HL-60 (cell line): Measurements from ENCODE around the gene C13orf42.

Experiments
- GABPA ChIP-seq: IDR thresholded peaks from 2 replicates; pipeline ENCODE4 v1.6.1; 2012; ENCODE audit warnings: low read depth
- POLR2AphosphoS5 ChIP-seq: IDR thresholded peaks from 2 replicates; pipeline ENCODE4 v1.6.1; 2012; ENCODE audit warnings: low read depth
- SPI1 ChIP-seq: IDR thresholded peaks from 2 replicates; pipeline ENCODE4 v1.6.1; 2012; ENCODE audit warnings: low read depth, mild to moderate bottlenecking, borderline replicate concordance
- TF ChIP-seq, protein P1 (sequence below): IDR thresholded peaks from one replicate; pipeline ENCODE4 v1.5.1; 2011; ENCODE audit warnings: low read length, control low read depth, inconsistent platforms; ENCODE audit not compliant: insufficient read depth
- TF ChIP-seq, protein P2 (sequence below): IDR thresholded peaks from 2 replicates; pipeline ENCODE4 v1.6.1; 2012; ENCODE audit warnings: low read depth; ENCODE audit not compliant: insufficient replicate concordance

DNA sequence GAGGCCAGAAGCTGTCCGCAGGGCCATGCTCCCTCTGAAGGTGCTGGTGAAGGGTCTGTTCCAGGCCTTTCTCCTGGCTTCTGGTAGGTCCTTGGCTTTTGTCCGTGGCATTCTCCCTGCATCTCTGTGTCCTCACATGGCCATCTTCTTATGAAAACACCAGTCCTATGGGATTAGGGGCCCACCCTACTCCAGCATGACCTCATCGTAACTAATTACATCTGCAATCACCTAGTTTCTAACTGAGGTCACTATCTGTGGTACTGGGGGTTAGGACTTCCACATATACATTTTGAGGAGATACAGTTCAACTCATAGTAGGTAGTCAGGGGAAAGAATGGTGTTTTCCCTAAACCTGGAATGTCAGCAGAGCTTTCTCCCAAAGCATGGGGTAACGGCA lies 3.1 kb downstream of the C13orf42 start:
- TF ChIP-seq, protein P1, sequence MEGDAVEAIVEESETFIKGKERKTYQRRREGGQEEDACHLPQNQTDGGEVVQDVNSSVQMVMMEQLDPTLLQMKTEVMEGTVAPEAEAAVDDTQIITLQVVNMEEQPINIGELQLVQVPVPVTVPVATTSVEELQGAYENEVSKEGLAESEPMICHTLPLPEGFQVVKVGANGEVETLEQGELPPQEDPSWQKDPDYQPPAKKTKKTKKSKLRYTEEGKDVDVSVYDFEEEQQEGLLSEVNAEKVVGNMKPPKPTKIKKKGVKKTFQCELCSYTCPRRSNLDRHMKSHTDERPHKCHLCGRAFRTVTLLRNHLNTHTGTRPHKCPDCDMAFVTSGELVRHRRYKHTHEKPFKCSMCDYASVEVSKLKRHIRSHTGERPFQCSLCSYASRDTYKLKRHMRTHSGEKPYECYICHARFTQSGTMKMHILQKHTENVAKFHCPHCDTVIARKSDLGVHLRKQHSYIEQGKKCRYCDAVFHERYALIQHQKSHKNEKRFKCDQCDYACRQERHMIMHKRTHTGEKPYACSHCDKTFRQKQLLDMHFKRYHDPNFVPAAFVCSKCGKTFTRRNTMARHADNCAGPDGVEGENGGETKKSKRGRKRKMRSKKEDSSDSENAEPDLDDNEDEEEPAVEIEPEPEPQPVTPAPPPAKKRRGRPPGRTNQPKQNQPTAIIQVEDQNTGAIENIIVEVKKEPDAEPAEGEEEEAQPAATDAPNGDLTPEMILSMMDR: no peak
- TF ChIP-seq POLR2AphosphoS5 (no peak), GABPA (no peak), SPI1 (no peak)
- TF ChIP-seq, protein P2, sequence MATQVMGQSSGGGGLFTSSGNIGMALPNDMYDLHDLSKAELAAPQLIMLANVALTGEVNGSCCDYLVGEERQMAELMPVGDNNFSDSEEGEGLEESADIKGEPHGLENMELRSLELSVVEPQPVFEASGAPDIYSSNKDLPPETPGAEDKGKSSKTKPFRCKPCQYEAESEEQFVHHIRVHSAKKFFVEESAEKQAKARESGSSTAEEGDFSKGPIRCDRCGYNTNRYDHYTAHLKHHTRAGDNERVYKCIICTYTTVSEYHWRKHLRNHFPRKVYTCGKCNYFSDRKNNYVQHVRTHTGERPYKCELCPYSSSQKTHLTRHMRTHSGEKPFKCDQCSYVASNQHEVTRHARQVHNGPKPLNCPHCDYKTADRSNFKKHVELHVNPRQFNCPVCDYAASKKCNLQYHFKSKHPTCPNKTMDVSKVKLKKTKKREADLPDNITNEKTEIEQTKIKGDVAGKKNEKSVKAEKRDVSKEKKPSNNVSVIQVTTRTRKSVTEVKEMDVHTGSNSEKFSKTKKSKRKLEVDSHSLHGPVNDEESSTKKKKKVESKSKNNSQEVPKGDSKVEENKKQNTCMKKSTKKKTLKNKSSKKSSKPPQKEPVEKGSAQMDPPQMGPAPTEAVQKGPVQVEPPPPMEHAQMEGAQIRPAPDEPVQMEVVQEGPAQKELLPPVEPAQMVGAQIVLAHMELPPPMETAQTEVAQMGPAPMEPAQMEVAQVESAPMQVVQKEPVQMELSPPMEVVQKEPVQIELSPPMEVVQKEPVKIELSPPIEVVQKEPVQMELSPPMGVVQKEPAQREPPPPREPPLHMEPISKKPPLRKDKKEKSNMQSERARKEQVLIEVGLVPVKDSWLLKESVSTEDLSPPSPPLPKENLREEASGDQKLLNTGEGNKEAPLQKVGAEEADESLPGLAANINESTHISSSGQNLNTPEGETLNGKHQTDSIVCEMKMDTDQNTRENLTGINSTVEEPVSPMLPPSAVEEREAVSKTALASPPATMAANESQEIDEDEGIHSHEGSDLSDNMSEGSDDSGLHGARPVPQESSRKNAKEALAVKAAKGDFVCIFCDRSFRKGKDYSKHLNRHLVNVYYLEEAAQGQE: no peak
